HFF-Myc (cell line): ENCODE results near the gene CHN2.

Experiments
- DNase-seq: peaks from one replicate; pipeline ENCODE4 v3.0.0-alpha.2; 2011; ENCODE audit warnings: low read depth; ENCODE audit errors: extremely low read depth
- H3K4me3 ChIP-seq: replicated peaks from 2 replicates; pipeline ENCODE4 v1.5.1; 2011; ENCODE audit warnings: low read depth, mild to moderate bottlenecking, control low read depth, low read length
- CTCF ChIP-seq: IDR thresholded peaks from 2 replicates; pipeline ENCODE4 v1.5.1; 2012; ENCODE audit warnings: mild to moderate bottlenecking, low read depth, low read length, control low read depth; ENCODE audit errors: missing control alignments

The CHN2 gene

GRCh38 chr7:29163854-29164253, 30.7 kb upstream of the CHN2 start:
- no peak overlapping the region for H3K4me3 ChIP-seq
- no peak for TF ChIP-seq CTCF
- no peak for DNase-seq

GRCh38 chr7:29167721-29168120, 26.9 kb upstream of the CHN2 start:
- H3K4me3 ChIP-seq = no peak overlapping the region
- no peak for DNase-seq
- TF ChIP-seq CTCF = no peak

GRCh38 chr7:29170781-29171180, 23.8 kb upstream of the CHN2 start:
- no peak overlapping the region for H3K4me3 ChIP-seq
- DNase-seq = no peak
- no peak for TF ChIP-seq CTCF

- no peak overlapping the region for H3K4me3 ChIP-seq
- DNase-seq = no peak
- TF ChIP-seq CTCF = no peak
Observed at GRCh38 chr7:29173458-29173857, 21.1 kb upstream of the CHN2 start.

GRCh38 chr7:29177963-29178600, 16.5 kb upstream of the CHN2 start:
- DNase-seq = no peak
- no peak for TF ChIP-seq CTCF
- no peak overlapping the region for H3K4me3 ChIP-seq

GRCh38 chr7:29179115-29179514, 15.5 kb upstream of the CHN2 start:
- no peak for TF ChIP-seq CTCF
- DNase-seq = no peak
- H3K4me3 ChIP-seq = no peak overlapping the region

- no peak for TF ChIP-seq CTCF
- DNase-seq = no peak
Observed at GRCh38 chr7:29184599-29184998, 10.0 kb upstream of the CHN2 start.

More at GRCh38 chr7:29184599-29184998, 10.0 kb upstream of the CHN2 start:
- no peak overlapping the region for H3K4me3 ChIP-seq
